Kidney glomerular epithelial cell (primary cell): ENCODE measurements around the gene FAM217A.

Source experiments
- DNase-seq: peaks from one replicate; lab custom pipeline; 2025; lab: John Stamatoyannopoulos, UW

Gene FAM217A

GRCh38 chr6:4085332-4085700 lies 6.4 kb upstream of the FAM217A start:
- no peak for DNase-seq

GRCh38 chr6:4084444-4085331 lies 5.8 kb upstream of the FAM217A start:
- DNase-seq: no peak

- no peak for DNase-seq
Measured at GRCh38 chr6:4074478-4075235, 4.3 kb downstream of the FAM217A start.

DNA sequence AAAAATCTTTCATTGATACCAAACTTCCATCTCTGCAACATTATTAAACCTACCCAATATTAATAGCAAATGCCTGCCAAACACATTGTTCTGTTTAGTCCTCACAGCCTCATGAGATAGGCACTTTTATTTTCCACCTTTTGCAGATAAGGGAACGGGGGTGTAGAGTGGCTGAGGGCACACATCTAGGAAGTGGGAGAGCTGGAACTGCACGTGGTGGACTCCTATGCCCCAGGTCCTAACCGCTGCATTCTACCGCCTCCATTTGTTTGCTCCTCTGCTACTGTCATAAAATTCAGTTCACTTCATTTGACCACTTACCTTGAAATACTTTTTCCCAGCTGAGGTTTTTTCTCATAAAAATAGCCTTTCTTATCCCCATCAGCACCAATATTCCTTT lies 7.6 kb downstream of the FAM217A start:
- no peak for DNase-seq

GRCh38 chr6:4069199-4069598 lies 9.7 kb downstream of the FAM217A start:
- no peak for DNase-seq

DNA sequence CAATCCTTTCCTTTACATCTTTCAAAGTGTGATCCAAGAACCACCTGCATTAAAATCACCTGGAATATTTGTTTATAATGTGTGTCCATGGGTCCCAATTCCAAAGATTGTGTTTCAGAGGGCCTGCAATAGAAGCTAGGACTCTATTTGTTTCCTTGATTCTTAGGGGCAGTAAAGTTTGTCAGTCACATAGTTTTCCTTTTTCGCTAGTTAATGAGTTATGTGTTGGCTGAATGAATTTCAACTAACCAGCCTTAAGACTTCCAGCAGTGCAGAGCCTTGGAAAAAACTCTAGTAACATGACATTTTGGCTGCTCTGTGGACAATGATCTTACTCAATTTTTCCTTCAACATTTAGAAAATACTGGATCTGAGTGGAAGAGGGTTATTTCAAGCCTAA lies 11.3 kb downstream of the FAM217A start:
- no peak for DNase-seq

GRCh38 chr6:4066029-4066755 lies 12.7 kb downstream of the FAM217A start:
- DNase-seq: no peak

GRCh38 chr6:4059115-4059777 lies 19.7 kb downstream of the FAM217A start:
- peak; percentile 93 for DNase-seq

DNA sequence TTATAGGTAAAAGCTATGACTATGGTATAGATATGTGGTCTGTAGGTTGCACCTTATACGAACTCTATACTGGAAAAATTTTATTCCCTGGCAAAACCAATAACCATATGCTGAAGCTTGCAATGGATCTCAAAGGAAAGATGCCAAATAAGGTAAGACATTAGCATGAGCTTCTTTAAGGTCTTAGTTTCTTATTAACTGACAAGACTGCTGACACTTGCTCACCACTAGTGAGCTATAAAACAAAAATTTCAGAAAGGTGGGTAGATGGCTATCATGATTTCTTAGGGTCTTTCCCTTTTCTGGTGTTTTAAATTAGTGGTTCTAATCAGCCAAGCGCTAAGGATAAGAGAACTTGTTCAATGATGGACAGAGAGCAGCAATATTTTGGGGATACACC lies 21.9 kb downstream of the FAM217A start:
- DNase-seq: peak; percentile 28

DNA sequence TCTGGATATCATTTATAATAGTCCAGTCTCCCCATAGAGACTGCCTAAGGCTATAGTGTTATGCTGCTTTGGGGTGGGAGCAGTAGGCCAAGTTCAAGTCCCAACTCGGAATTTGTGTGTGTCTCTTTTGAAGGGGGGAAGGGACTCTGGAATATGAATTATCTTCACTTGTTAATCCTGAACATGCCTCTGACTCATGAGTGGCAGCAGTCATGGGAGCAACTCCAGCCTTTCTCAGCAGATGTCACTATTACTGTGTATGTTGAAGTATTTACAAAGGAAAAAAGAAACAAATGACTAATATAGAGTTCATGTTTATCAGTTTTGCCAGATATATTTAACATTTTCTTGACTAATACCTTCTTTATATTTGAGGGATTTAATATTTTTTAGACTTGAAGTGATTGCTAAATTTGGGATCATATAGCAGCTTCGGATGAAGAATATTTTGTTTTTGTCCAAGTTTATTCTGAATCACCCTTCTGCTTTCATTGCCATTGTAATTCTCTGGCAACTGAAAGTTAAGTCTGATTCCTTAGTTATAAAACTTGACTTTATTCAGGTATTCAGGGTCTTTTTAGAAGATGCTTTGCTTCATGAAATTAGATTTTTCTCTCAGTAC lies 23.4 kb downstream of the FAM217A start:
- DNase-seq: peak; percentile 81

DNA sequence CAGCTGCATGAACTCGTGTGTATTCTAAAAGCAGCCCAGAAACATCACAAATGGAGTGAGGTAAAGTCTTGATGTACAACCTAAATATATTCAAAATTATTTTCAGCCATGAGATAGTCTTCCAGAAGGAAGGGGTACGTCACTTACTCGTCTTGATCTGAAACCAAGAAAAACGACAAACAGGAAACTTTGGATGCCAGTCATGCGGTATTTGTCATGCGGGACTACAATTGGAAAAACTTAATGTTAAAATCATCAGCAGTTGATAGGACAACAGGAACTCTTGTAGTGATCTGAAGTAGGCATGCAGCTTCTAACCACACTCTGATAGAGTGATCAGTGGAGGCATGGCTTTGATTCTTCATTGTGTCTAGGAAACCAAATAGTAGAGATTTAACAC lies 29.7 kb downstream of the FAM217A start:
- DNase-seq: no peak

GRCh38 chr6:4041480-4041879 lies 37.5 kb downstream of the FAM217A start:
- DNase-seq: no peak

- DNase-seq: no peak
Measured at GRCh38 chr6:4039348-4039747, 39.6 kb downstream of the FAM217A start.

- DNase-seq: no peak
Measured at GRCh38 chr6:4036581-4036980, 42.4 kb downstream of the FAM217A start.

GRCh38 chr6:4032475-4032874 lies 46.5 kb downstream of the FAM217A start:
- no peak for DNase-seq

DNA sequence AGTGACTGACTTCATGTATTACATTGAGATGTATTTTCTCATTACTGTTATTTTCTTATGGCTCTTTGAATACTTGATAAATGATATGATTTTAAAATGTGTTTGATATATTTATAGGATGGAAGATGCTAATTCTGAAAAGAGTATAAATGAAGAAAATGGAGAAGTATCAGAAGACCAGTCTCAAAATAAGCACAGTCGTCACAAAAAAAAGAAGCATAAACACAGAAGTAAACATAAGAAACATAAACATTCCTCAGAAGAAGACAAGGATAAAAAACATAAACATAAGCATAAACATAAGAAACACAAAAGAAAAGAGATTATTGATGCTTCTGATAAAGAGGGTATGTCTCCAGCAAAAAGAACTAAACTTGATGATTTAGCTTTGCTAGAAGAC lies 47.5 kb downstream of the FAM217A start:
- DNase-seq: no peak

DNA sequence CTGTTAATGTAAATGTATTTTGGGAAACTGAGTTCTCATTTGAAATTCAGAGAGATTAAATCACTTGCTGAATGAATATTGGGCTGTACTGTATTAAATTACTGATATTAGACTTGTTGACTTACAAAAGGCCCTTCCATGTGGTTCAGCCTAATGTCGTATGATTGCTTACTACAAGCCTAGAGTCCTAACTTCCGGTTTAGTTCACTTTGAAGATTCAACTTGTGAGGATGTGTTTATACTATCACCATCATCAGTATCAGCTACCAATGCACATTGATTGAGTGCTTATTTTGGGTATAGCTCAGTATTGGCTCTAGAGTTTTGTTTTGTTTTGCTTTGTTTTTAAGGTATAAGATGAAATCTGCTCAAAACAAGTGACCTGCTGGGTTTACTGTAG lies 48.3 kb downstream of the FAM217A start:
- DNase-seq: no peak

DNA sequence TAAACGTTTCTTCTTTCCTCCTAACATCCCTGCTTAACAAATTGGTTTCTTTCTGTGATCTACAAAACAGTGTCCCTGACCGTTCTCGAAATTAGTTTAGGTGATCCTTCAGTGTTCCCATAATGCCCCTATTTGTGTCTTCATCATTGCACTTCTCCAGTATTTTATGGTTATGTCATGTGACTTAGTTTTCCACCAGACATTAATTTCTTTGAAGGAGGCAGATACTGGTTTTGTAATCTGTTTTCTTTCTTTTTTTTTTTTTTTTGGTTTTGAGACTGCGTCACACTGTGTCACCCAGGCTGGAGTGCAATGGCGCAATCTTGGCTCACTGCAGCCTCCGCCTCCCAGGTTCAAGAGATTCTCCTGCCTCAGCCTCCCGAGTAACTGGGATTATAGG lies 49.2 kb downstream of the FAM217A start:
- no peak for DNase-seq

- no peak for DNase-seq
Measured at GRCh38 chr6:4028051-4028450, 50.9 kb downstream of the FAM217A start.

DNA sequence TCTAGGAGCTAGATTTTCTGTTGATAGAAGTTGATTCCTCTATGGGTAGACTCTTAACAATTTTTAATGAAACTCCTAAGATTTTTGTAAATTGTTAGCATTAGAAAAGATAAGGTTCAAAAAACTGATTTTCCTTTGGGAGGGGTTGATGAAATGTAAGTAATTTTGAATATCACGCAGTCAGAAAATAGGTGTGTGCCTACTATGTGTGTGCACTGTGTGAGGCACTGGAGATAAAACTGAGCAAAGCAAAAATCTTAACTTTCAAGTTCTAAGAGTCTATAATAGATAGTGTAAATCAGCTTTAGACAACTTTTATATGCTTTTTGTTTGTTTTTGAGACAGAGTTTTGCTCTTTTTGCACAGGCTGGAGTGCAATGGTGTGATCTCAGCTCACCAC lies 53.3 kb downstream of the FAM217A start:
- no peak for DNase-seq

DNA sequence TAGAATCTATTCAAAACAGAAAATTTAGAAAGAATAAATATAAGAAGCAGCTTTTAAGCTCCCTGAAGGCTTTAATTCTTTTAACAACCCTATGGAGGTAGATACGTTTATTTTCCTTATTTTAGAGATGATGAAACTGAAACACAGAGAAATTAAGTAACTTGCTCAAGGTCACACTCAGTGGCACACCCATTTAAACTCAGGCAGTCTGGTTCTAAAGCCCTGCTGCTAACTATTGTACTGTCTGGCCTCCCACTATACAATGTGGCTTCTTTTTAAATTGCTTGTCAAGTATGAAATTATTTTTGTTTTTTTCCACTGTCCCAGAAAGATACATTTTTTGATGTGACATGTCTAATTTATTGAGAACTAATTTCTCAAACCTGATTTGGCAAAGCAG lies 55.7 kb downstream of the FAM217A start:
- no peak for DNase-seq
